ENCODE data around the gene MAP4K4. TPM values are rescaled to one million over a fixed set of nuclear protein-coding genes. Genes with fewer than 3 reads are reported as not detected.

The MAP4K4 gene
- polyA plus RNA-seq, 1 experiment: 158 TPM

DNA sequence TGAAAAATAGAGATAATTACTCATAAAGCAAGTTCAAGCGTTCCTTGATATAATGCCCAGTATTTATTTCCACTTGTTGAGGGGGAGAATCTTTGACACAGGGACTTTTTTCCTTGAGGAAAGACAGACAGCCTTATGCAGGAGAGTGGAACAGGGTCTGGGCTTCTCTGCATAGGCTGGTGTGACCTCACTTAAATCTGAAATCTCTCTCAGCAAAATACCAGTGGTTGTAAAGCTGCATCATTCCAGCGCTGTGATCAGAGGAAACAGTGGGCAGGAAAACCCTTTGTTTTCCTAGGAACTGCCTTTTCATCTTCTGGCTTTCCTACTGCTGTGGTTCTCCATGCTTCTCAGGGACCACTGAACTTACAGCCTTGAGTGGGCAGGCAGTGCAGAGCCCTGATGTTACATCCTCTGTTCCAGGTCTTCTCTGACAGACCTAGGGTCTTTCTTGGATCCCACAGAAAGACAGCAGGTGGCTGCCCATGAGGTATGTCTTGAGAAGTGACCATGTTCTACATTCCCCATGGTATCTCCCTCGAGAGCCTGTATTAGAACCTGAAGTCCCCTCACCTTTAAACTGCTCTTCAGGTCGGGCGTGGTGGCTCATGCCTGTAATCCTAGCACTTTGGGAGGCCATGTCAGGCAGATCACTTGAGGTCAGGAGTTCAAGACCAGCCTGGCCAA is 17.6 kb upstream of the MAP4K4 start:
- POLR2A ChIA-PET: no interaction called here
- DNase-seq (ENCODE audit: low read depth, low spot score): no peak
- no peaks in the 10 kb centered on the region for H3K9me3 ChIP-seq (ENCODE audit: control insufficient read depth, insufficient read depth, low read length)
- TF ChIP-seq, protein P1, sequence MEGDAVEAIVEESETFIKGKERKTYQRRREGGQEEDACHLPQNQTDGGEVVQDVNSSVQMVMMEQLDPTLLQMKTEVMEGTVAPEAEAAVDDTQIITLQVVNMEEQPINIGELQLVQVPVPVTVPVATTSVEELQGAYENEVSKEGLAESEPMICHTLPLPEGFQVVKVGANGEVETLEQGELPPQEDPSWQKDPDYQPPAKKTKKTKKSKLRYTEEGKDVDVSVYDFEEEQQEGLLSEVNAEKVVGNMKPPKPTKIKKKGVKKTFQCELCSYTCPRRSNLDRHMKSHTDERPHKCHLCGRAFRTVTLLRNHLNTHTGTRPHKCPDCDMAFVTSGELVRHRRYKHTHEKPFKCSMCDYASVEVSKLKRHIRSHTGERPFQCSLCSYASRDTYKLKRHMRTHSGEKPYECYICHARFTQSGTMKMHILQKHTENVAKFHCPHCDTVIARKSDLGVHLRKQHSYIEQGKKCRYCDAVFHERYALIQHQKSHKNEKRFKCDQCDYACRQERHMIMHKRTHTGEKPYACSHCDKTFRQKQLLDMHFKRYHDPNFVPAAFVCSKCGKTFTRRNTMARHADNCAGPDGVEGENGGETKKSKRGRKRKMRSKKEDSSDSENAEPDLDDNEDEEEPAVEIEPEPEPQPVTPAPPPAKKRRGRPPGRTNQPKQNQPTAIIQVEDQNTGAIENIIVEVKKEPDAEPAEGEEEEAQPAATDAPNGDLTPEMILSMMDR (IDR thresholded peaks at IDR 0.05; ENCODE audit: low read depth, low read length): no peak
- no peaks in the 10 kb centered on the region for H3K27me3 ChIP-seq (ENCODE audit: control insufficient read depth, insufficient read depth, low read length)
- H3K27ac ChIP-seq (ENCODE audit: low read depth, low read length): no peak overlapping the region
- H3K4me3 ChIP-seq (ENCODE audit: low read depth, low read length): no peak overlapping the region
- CTCF ChIA-PET: no interaction called here

DNA sequence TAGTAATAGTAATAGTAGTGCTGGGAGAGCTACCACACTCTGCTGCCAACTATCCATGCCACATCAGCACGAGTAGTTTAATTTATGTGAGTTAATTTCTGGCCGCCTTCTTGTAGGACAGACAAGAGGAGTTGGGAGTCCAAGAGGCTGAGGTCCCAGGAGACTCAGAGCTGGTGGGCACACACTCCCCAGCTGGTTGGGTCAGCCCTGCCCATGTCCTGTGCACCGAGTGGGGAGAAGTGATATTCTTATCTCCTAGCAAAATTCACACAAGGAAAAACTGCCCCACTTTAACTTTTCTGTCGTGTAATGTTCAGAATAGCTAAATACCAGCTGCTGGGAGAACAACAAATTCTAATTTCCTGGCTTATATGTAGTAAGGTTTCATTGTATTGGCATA is 15.2 kb upstream of the MAP4K4 start:
- Histone ChIP-seq H3K4me3 (ENCODE audit: low read depth, low read length) (no peak overlapping the region), H3K27me3 (ENCODE audit: control insufficient read depth, insufficient read depth, low read length) (no peaks in the 10 kb centered on the region), H3K9me3 (ENCODE audit: control insufficient read depth, insufficient read depth, low read length) (no peaks in the 10 kb centered on the region), H3K27ac (ENCODE audit: low read depth, low read length) (no peak overlapping the region)
- CTCF ChIA-PET: no interaction called here
- no peak for DNase-seq (ENCODE audit: low read depth, low spot score)
- POLR2A ChIA-PET: no interaction called here
- TF ChIP-seq, protein P1 (IDR thresholded peaks at IDR 0.05; ENCODE audit: low read depth, low read length): no peak

DNA sequence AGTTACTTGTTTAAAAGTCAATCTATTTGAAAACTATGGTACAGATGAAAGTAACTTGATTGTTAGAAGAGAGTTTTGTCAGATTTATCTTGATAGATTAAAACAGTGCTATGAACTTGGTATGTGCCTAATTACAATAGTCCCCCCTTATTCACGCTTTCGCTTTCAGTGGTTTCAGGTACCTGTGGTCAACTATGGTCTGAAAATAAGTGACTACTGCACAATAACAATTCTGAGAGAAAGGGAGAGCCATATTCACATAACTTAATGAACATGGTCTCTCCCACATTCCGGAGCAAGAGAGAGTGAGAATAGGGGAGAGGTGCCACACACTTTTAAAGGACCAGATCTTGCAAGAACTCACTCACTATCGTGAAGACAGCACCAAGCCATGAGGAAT is 13.2 kb upstream of the MAP4K4 start:
- DNase-seq (ENCODE audit: low read depth, low spot score): no peak
- CTCF ChIA-PET: no interaction called here
- Histone ChIP-seq H3K9me3 (ENCODE audit: control insufficient read depth, insufficient read depth, low read length) (peaks cover 6% of the 10 kb centered on the region; the same call in 1 of the 2 replicates), H3K27ac (ENCODE audit: low read depth, low read length) (no peak overlapping the region), H3K27me3 (ENCODE audit: control insufficient read depth, insufficient read depth, low read length) (no peaks in the 10 kb centered on the region), H3K4me3 (ENCODE audit: low read depth, low read length) (no peak overlapping the region)
- TF ChIP-seq, protein P1 (IDR thresholded peaks at IDR 0.05; ENCODE audit: low read depth, low read length): no peak
- POLR2A ChIA-PET: no interaction called here

DNA sequence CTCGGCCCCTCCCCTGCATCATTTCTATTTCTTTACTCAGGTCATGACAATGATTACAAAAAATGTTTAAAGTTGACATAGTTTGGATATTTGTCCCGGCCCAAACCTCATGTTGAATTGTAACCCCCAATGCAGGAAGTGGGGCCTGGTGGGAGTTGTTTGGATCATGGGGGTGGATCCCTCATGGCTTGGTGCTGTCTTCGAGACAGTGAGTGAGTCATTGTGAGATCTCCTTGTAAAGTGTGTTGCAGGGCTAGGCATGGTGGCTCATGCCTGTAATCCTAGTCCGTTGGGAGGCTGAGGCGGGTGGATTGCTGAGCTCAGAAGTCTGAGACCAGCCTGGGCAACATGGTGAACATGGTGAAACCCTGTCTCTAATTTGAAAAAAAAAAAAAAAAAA is 9.2 kb upstream of the MAP4K4 start:
- CTCF ChIA-PET: interaction anchor here (1.2 to 1.5 kb wide), 4 partner anchors 142 to 346 kb away, joined by 3 to 6 read pairs (median 4); no protein-coding TSS in a partner anchor
- DNase-seq (ENCODE audit: low read depth, low spot score): no peak
- POLR2A ChIA-PET: no interaction called here

More for the DNA sequence above, 9.2 kb upstream of the MAP4K4 start:
- Histone ChIP-seq H3K4me3 (ENCODE audit: low read depth, low read length) (no peak overlapping the region), H3K27ac (ENCODE audit: low read depth, low read length) (no peak overlapping the region), H3K9me3 (ENCODE audit: control insufficient read depth, insufficient read depth, low read length) (peaks cover 6% of the 10 kb centered on the region; the same call in 1 of the 2 replicates), H3K27me3 (ENCODE audit: control insufficient read depth, insufficient read depth, low read length) (no peaks in the 10 kb centered on the region)
- TF ChIP-seq, protein P1 (IDR thresholded peaks at IDR 0.05; ENCODE audit: low read depth, low read length): no peak

Data from AG04450 (cell line).